K562 (cell line): ENCODE data around the gene OSBP2. TPM values are rescaled to one million over a fixed set of nuclear protein-coding genes. Genes with fewer than 3 reads are reported as not detected.

Experiments
- CBFA2T2 ChIP-seq: fragments of 450-650 bp; conservative IDR thresholded peaks from 2 replicates; pipeline ENCODE4 v1.6.1; 2017; ENCODE audit warnings: mild to moderate bottlenecking
- CBFA2T3 ChIP-seq: fragments of 450-650 bp; IDR thresholded peaks from 2 replicates; pipeline ENCODE4 v1.6.1; 2017
- CEBPB ChIP-seq: fragments of 450-650 bp; IDR thresholded peaks from 2 replicates; pipeline ENCODE4 v1.6.1; 2016; ENCODE audit warnings: missing genetic modification characterization, missing compliant biosample characterization
- CHD2 ChIP-seq: IDR thresholded peaks from 2 replicates; pipeline ENCODE4 v1.6.1; 2011; ENCODE audit warnings: low read depth, low read length
- CREBBP ChIP-seq: IDR thresholded peaks from one replicate; pipeline ENCODE4 v1.6.1; 2012; ENCODE audit warnings: low read depth, mild to moderate bottlenecking, control low read depth, inconsistent platforms, low read length
- CREM ChIP-seq: IDR thresholded peaks from 2 replicates; pipeline ENCODE4 v1.6.1; 2014; ENCODE audit warnings: antibody characterized with exemption, low read depth
- FOXK2 ChIP-seq, 2 experiments: fragments of 450-650 bp; IDR thresholded peaks in 1 of 2; conservative IDR thresholded peaks in 1 of 2; 2 replicates each; pipeline ENCODE4 v1.6.1; 2016; ENCODE audit warnings: low read depth in 2 of 2, mild to moderate bottlenecking in 1 of 2
- HMG20B ChIP-seq: fragments of 250-450 bp; sonication (Bioruptor Pico); IDR thresholded peaks from 2 replicates; pipeline ENCODE4 v1.5.0; 2021; ENCODE audit warnings: mild to moderate bottlenecking
- JUN ChIP-seq, 2 experiments: sonication (generic) in 1 of 2; formaldehyde crosslinking in 1 of 2; IDR thresholded peaks; 2 replicates each; pipeline versions ENCODE4 v1.6.1 to v1.8.0; 2012 to 2022; ENCODE audit warnings: borderline replicate concordance in 2 of 2, mild to moderate bottlenecking in 2 of 2, improper control_type of control experiment in 1 of 2, low read depth in 1 of 2, low read length in 1 of 2, missing genetic modification reagents in 1 of 2
- MAFG ChIP-seq: fragments of 450-650 bp; conservative IDR thresholded peaks from 2 replicates; pipeline ENCODE4 v1.6.1; 2016; ENCODE audit warnings: missing genetic modification characterization, missing compliant biosample characterization
- MAFK ChIP-seq: IDR thresholded peaks from 2 replicates; pipeline ENCODE4 v1.6.1; 2011; ENCODE audit warnings: low read length, improper control_type of control experiment
- NCOA1 ChIP-seq: fragments of 450-650 bp; IDR thresholded peaks from 2 replicates; pipeline ENCODE4 v1.6.1; 2016; ENCODE audit warnings: low read depth
- RCOR1 ChIP-seq, 2 experiments: IDR thresholded peaks; 2 replicates each; pipeline ENCODE4 v1.6.1; 2012; ENCODE audit warnings: low read depth in 2 of 2, low read length in 2 of 2, borderline replicate concordance in 1 of 2, improper control_type of control experiment in 1 of 2
- RERE ChIP-seq: sonication (generic); formaldehyde crosslinking; IDR thresholded peaks from 2 replicates; pipeline ENCODE4 v1.8.0; 2023; ENCODE audit warnings: missing genetic modification reagents, mild to moderate bottlenecking, borderline replicate concordance
- SMARCA4 ChIP-seq: fragments of 450-650 bp; IDR thresholded peaks from 2 replicates; pipeline ENCODE4 v1.6.1; 2016
- SMARCC2 ChIP-seq: fragments of 450-650 bp; IDR thresholded peaks from 2 replicates; pipeline ENCODE4 v1.6.1; 2017; ENCODE audit warnings: antibody characterized with exemption, moderate library complexity, mild to moderate bottlenecking, low read depth
- TCF3 ChIP-seq: sonication (generic); formaldehyde crosslinking; IDR thresholded peaks from 2 replicates; pipeline ENCODE4 v1.4.0; 2020; ENCODE audit warnings: mild to moderate bottlenecking, missing genetic modification reagents
- TRIM24 ChIP-seq, 2 experiments: fragments of 450-650 bp; IDR thresholded peaks; 2 replicates each; pipeline ENCODE4 v1.6.1; 2016
- YY1 ChIP-seq, 3 experiments: IDR thresholded peaks; 2 replicates each; pipeline ENCODE4 v1.6.1; 2011; ENCODE audit warnings: low read length in 2 of 3, mild to moderate bottlenecking in 2 of 3, moderate library complexity in 2 of 3, borderline replicate concordance in 1 of 3, control low read depth in 1 of 3, low read depth in 1 of 3; ENCODE audit not compliant: insufficient read depth in 3 of 3, insufficient replicate concordance in 2 of 3, control insufficient read depth in 1 of 3, insufficient read length in 1 of 3; ENCODE audit errors: extremely low read depth in 1 of 3
- ZBTB34 ChIP-seq: fragments of 250-450 bp; sonication (Bioruptor Pico); IDR thresholded peaks from 2 replicates; pipeline ENCODE4 v1.8.0; 2021; ENCODE audit warnings: mild to moderate bottlenecking, moderate library complexity
- ZEB2 ChIP-seq: fragments of 450-650 bp; IDR thresholded peaks from 2 replicates; pipeline ENCODE4 v1.6.1; 2016
- ZNF766 ChIP-seq: fragments of 200-800 bp; sonication (Bioruptor generic); conservative IDR thresholded peaks from 2 replicates; pipeline ENCODE4 v1.6.1; 2016; ENCODE audit warnings: missing genetic modification characterization, missing compliant biosample characterization
- ZNF77 ChIP-seq: fragments of 250-450 bp; sonication (Bioruptor Pico); IDR thresholded peaks from 2 replicates; pipeline ENCODE4 v1.5.0; 2020
- polyA plus RNA-seq, 8 experiments: library from polyadenylated mRNA; depleted of rRNA in 4 of 8; stranded (reverse) in 5 of 8; unstranded in 3 of 8; fragments of >200 nt; fragmentation: Nextera tagmentation in 2 of 8; fragmentation: Illumina TruSeq in 1 of 8; extraction: Ambion mirVana in 2 of 8; extraction: Trizol in 1 of 8; gene quantifications; 2 replicates each; pipeline versions ENCODE4 v1.2.1 to v1.2.3, GENCODE V29; 2011 to 2014; ENCODE audit warnings: inconsistent platforms in 1 of 8, missing spikeins in 1 of 8
- total RNA-seq, 7 experiments: library from RNA; depleted of rRNA in 6 of 7; stranded (reverse); fragments of >200 nt in 6 of 7; fragmentation: Illumina TruSeq in 2 of 7; extraction: Trizol in 2 of 7; gene quantifications; 2 replicates each; pipeline versions ENCODE4 v1.2.1 to v1.2.3, GENCODE V29; 2011 to 2021; ENCODE audit warnings: low replicate concordance in 1 of 7

The OSBP2 gene
- total and polyA plus RNA-seq, 9 of the 15 experiments (the other 6 are each of a cell fraction or from before 2014, with no cell fraction given) = 0.52 to 29.5 (median 21.6) TPM

GRCh38 chr22:30728826-30729225 lies 34.2 kb downstream of the OSBP2 start (continued):
- peak; percentile 42; the same call in 1 of the 2 replicates for TF ChIP-seq CREM
- peak in 1 of 2 experiments; percentile 42; a peak in 1 of 4 replicates for TF ChIP-seq RCOR1 (IDR thresholded peaks at IDR 0.05; ENCODE audit: borderline replicate concordance in 1 of 2, low read depth in 2 of 2, low read length in 2 of 2)
- 0 out of 2 replicates have a peak, but pooled peaks have one; percentile 38 for TF ChIP-seq ZEB2
- 0 out of 4 replicates have a peak, but pooled peaks have one; percentile 39 to 40 for TF ChIP-seq FOXK2 (conservative IDR thresholded peaks at IDR 0.05 in 1 of 2, IDR thresholded peaks at IDR 0.05 in 1 of 2; ENCODE audit: low read depth in 2 of 2)
- TF ChIP-seq MAFK = peak; percentile 78; the same call in 1 of the 2 replicates
- peak; percentile 79 for TF ChIP-seq CBFA2T2
- peak; percentile 48 to 75; a peak in 3 of 4 replicates for TF ChIP-seq TRIM24 (IDR thresholded peaks at IDR 0.05)
- 0 out of 2 replicates have a peak, but pooled peaks have one; percentile 21 for TF ChIP-seq JUN (IDR thresholded peaks at IDR 0.05; ENCODE audit: borderline replicate concordance, low read depth, low read length)
- TF ChIP-seq JUN (CRISPR knock-in tag; IDR thresholded peaks at IDR 0.05; ENCODE audit: borderline replicate concordance) = no peak
- peak; percentile 90 for TF ChIP-seq CEBPB (tag)
- peak; percentile 77; the same call in 1 of the 2 replicates for TF ChIP-seq SMARCC2
- no peak for TF ChIP-seq RERE (CRISPR knock-in tag)
- TF ChIP-seq ZNF766 (CRISPR knock-in tag) = peak; percentile 79
- no peak for TF ChIP-seq ZBTB34
- peak; percentile 83 for TF ChIP-seq MAFG (tag)
- no peak for TF ChIP-seq HMG20B (CRISPR knock-in tag)
- peak; percentile 90 for TF ChIP-seq CBFA2T3
- no peak for TF ChIP-seq ZNF77 (CRISPR knock-in tag)
- TF ChIP-seq NCOA1 = peak; percentile 33; the same call in 1 of the 2 replicates
- TF ChIP-seq YY1 (IDR thresholded peaks at IDR 0.05; ENCODE audit: borderline replicate concordance in 1 of 3, control insufficient read depth in 1 of 3, extremely low read depth in 1 of 3, insufficient read depth in 3 of 3, insufficient read length in 1 of 3, insufficient replicate concordance in 2 of 3, low read depth in 1 of 3, low read length in 2 of 3) = no peak
- peak; percentile 84 for TF ChIP-seq TCF3 (CRISPR knock-in tag)
- TF ChIP-seq CREBBP = no peak
- TF ChIP-seq SMARCA4 = peak; percentile 89
- TF ChIP-seq CHD2 = no peak
